DOHH2 (cell line): ENCODE results near the gene ADRA1B.

Source experiments
- H3F3A ChIP-seq: fragments of 200-600 bp; sonication (generic), shearing (Covaris generic); 2 replicates; pipeline ENCODE4 v1.6.0; 2016; ENCODE audit warnings: antibody characterized with exemption, mild to moderate bottlenecking; ENCODE audit not compliant: control insufficient read depth, insufficient read depth
- H3K27ac ChIP-seq: fragments of 200-600 bp; sonication (generic); 2 replicates; pipeline ENCODE4 v1.5.1; 2014; ENCODE audit warnings: low read depth, mild to moderate bottlenecking, low read length, moderate library complexity
- H3K27me3 ChIP-seq: fragments of 200-600 bp; sonication (generic); 2 replicates; pipeline ENCODE4 v1.6.1; 2014; ENCODE audit warnings: mild to moderate bottlenecking, low read length, mixed read lengths; ENCODE audit not compliant: control insufficient read depth
- H3K36me3 ChIP-seq: fragments of 200-600 bp; sonication (generic); 2 replicates; pipeline ENCODE4 v1.6.1; 2014; ENCODE audit warnings: mild to moderate bottlenecking, low read length, moderate library complexity, mixed read lengths; ENCODE audit not compliant: control insufficient read depth
- H3K4me1 ChIP-seq: fragments of 200-600 bp; sonication (generic); 2 replicates; pipeline ENCODE4 v1.6.1; 2014; ENCODE audit warnings: mild to moderate bottlenecking, low read length, mixed read lengths; ENCODE audit not compliant: control insufficient read depth
- H3K4me2 ChIP-seq: fragments of 200-600 bp; sonication (generic); 2 replicates; pipeline ENCODE4 v1.6.0; 2014; ENCODE audit warnings: mild to moderate bottlenecking, low read length, moderate library complexity
- H3K4me3 ChIP-seq: fragments of 200-600 bp; sonication (generic); 2 replicates; pipeline ENCODE4 v1.5.1; 2014; ENCODE audit warnings: mild to moderate bottlenecking, low read length, mixed read lengths
- H3K79me2 ChIP-seq: fragments of 200-600 bp; sonication (generic); 2 replicates; pipeline ENCODE4 v1.6.1; 2014; ENCODE audit warnings: mild to moderate bottlenecking, low read length, mixed read lengths; ENCODE audit not compliant: control insufficient read depth
- H3K9me2 ChIP-seq: fragments of 200-600 bp; sonication (generic); replicated peaks from 2 replicates; pipeline ENCODE4 v1.6.1; 2014; ENCODE audit warnings: mild to moderate bottlenecking, low read length, mixed read lengths; ENCODE audit not compliant: control insufficient read depth
- H3K9me3 ChIP-seq: fragments of 200-600 bp; sonication (generic); 2 replicates; pipeline ENCODE4 v1.6.1; 2014; ENCODE audit warnings: antibody characterized with exemption, low read length, mixed read lengths; ENCODE audit not compliant: control insufficient read depth, insufficient read depth
- H4K20me1 ChIP-seq: fragments of 200-600 bp; sonication (generic); 2 replicates; pipeline ENCODE4 v1.6.0; 2014; ENCODE audit warnings: low read depth, mild to moderate bottlenecking, antibody characterized with exemption, low read length, moderate library complexity; ENCODE audit not compliant: control insufficient read depth, insufficient read depth
- CTCF ChIP-seq: fragments of 200-600 bp; sonication (generic); IDR thresholded peaks from one replicate; pipeline ENCODE4 v1.5.1; 2014; ENCODE audit warnings: antibody characterized with exemption, mild to moderate bottlenecking, low read depth, low read length; ENCODE audit not compliant: poor library complexity, severe bottlenecking
- EZH2phosphoT487 ChIP-seq: fragments of 200-600 bp; sonication (generic); IDR thresholded peaks from 2 replicates; pipeline ENCODE4 v1.6.1; 2017; ENCODE audit warnings: borderline replicate concordance, mild to moderate bottlenecking, antibody characterized with exemption, low read length, moderate library complexity, mixed read lengths

Gene ADRA1B

DNA sequence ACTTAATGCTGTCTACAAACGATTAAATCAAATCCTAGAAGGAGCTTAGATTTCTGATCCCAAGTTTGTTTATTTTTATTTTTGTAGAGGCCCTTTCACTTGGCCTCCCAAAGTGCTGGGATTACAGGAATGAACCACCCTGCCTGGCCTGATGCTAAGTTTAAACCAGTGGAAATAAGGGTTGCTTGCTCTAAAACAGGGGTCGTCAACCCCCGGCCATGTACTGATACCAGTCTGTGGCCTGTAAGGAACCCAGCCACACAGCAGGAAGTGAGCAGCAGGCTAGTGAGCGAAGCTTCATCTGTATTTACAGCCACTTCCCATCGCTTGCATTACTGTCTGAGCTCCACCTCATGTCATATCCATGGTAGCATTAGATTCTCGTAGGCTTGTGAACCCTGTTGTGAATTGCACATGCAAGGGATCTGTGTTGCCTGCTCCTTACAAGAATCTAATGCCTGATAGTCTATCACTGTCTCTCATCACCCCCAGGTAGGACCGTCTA is 104.0 kb downstream of the ADRA1B start:
- H3K4me2 ChIP-seq = no peak overlapping the region
- no peaks in the 10 kb centered on the region; the same call in 1 of the 2 replicates for H3F3A ChIP-seq
- no peaks in the 10 kb centered on the region for H3K9me3 ChIP-seq
- TF ChIP-seq CTCF (no peak), EZH2phosphoT487 (no peak)
- no peaks in the 10 kb centered on the region for H4K20me1 ChIP-seq
- H3K4me1 ChIP-seq = no peaks in the 10 kb centered on the region
- H3K9me2 ChIP-seq = no peaks in the 10 kb centered on the region
- no peak overlapping the region for H3K27ac ChIP-seq
- H3K36me3 ChIP-seq = peaks cover 21% of the 10 kb centered on the region
- peaks cover 8% of the 10 kb centered on the region for H3K79me2 ChIP-seq
- H3K27me3 ChIP-seq = no peaks in the 10 kb centered on the region
- no peak overlapping the region for H3K4me3 ChIP-seq

DNA sequence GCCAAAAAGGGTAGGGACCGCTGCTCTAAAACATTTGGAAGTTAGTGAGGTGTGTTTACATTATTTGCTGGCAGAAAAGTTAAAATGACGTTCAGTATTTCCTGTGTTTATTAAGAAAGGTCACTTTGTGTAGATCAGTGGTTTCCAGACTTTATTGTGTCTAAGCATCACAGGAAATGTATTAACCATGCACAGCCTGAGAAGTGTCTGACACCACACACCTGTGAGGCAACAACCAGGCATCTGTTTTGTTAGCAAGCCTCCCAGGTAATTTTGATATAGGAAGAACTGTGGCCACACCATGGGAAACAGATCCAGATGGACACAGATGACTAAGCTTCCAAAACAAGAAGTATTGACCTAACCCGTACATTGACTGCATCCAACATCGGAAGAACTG is 104.7 kb downstream of the ADRA1B start:
- TF ChIP-seq CTCF (no peak), EZH2phosphoT487 (no peak)
- no peak overlapping the region for H3K4me2 ChIP-seq

DNA sequence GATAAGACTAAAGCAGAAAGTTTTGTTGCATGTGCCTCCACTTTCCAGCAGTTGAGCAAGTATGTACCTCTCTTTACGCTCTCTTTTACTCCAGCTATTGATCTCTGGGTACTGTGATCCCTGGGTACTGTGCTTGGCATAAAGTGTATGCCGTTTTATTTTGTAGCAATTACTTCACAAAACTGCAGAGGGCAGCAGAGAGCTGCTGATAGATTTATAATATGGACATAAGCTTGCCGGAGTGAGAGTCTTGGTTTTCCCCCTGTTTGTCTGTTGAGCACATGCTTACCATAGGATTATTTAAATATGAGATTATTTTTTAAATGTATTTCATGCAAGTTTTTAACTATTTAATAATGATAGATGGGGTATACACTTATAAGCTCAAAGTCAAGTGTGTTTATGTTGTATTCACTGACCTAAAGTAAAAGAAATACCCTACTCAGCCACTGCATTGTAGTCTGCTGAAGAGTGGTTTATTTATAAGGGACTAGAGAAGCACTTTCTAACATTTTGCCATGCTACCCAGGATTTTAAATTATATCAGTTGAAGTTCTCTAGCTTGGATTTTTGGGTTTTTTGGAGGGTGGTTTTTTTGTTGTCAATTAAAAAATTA is 105.7 kb downstream of the ADRA1B start:
- no peaks in the 10 kb centered on the region for H4K20me1 ChIP-seq

More for the DNA sequence above, 104.7 kb downstream of the ADRA1B start:
- H3K27ac ChIP-seq = no peak overlapping the region
- peaks cover 18% of the 10 kb centered on the region for H3K36me3 ChIP-seq
- H3K9me2 ChIP-seq = no peaks in the 10 kb centered on the region
- H3F3A ChIP-seq = no peaks in the 10 kb centered on the region; the same call in 1 of the 2 replicates
- H3K4me1 ChIP-seq = no peaks in the 10 kb centered on the region
- no peaks in the 10 kb centered on the region for H3K27me3 ChIP-seq
- H3K4me3 ChIP-seq = no peak overlapping the region
- H3K9me3 ChIP-seq = no peaks in the 10 kb centered on the region
- H3K79me2 ChIP-seq = 0 out of 2 replicates have a peak, but pooled peaks cover 4% of the 10 kb centered on the region
- H4K20me1 ChIP-seq = no peaks in the 10 kb centered on the region

More for the DNA sequence above, 105.7 kb downstream of the ADRA1B start:
- Histone ChIP-seq H3K9me3 (no peaks in the 10 kb centered on the region), H3F3A (no peaks in the 10 kb centered on the region; the same call in 1 of the 2 replicates), H3K27me3 (no peaks in the 10 kb centered on the region), H3K79me2 (0 out of 2 replicates have a peak, but pooled peaks cover 4% of the 10 kb centered on the region), H3K9me2 (no peaks in the 10 kb centered on the region), H3K4me2 (no peak overlapping the region), H3K27ac (no peak overlapping the region), H3K4me3 (no peak overlapping the region), H3K4me1 (no peaks in the 10 kb centered on the region), H3K36me3 (peaks cover 15% of the 10 kb centered on the region)
- peak; percentile 71 for TF ChIP-seq CTCF
- TF ChIP-seq EZH2phosphoT487 = no peak
